GM18507 (cell line): ENCODE measurements around the gene FLT1.

ENCODE experiments used
- DNase-seq: peaks from one replicate; pipeline ENCODE4 v3.0.0; 2011; ENCODE audit warnings: low read depth; ENCODE audit not compliant: insufficient read length; ENCODE audit errors: extremely low spot score
- FAIRE-seq: peaks from 2 replicates; lab custom pipeline; 2011; peaks lifted over from hg19 to GRCh38; lab: Jason Lieb, UNC

Gene FLT1

GRCh38 chr13:28494778-28495537 is at the start of gene FLT1:
Gene FLT1, minus strand, starts transcription at chr13:28495128. Its CDS starts 285 bp downstream, at chr13:28494843.
- no peak for DNase-seq
- no peak for FAIRE-seq

- DNase-seq (no peak), FAIRE-seq (no peak)
Observed at GRCh38 chr13:28544026-28544425, 49.1 kb upstream of the FLT1 start.

GRCh38 chr13:28542804-28543203 is 47.9 kb upstream of the FLT1 start:
- FAIRE-seq (no peak), DNase-seq (no peak)

GRCh38 chr13:28541966-28542365 is 47.0 kb upstream of the FLT1 start:
- DNase-seq = no peak
- FAIRE-seq = no peak

- peak; percentile 63 for FAIRE-seq
- DNase-seq = no peak
Observed at GRCh38 chr13:28540612-28541011, 45.7 kb upstream of the FLT1 start.

GRCh38 chr13:28539625-28540286 is 44.8 kb upstream of the FLT1 start:
- no peak for DNase-seq
- peak; percentile 61 for FAIRE-seq

GRCh38 chr13:28538932-28539331 is 44.0 kb upstream of the FLT1 start:
- DNase-seq (no peak), FAIRE-seq (peak; percentile 9)

- FAIRE-seq (no peak), DNase-seq (no peak)
Observed at GRCh38 chr13:28537171-28537570, 42.2 kb upstream of the FLT1 start.

- DNase-seq (no peak), FAIRE-seq (no peak)
Observed at GRCh38 chr13:28536371-28536770, 41.4 kb upstream of the FLT1 start.

GRCh38 chr13:28535734-28536133 is 40.8 kb upstream of the FLT1 start:
- FAIRE-seq (no peak), DNase-seq (no peak)

GRCh38 chr13:28534801-28535200 is 39.9 kb upstream of the FLT1 start:
- no peak for DNase-seq
- FAIRE-seq = no peak

GRCh38 chr13:28534210-28534609 is 39.3 kb upstream of the FLT1 start:
- no peak for FAIRE-seq

GRCh38 chr13:28533441-28534166 is 38.7 kb upstream of the FLT1 start:
- FAIRE-seq = no peak
- no peak for DNase-seq

More at GRCh38 chr13:28534210-28534609, 39.3 kb upstream of the FLT1 start:
- DNase-seq = no peak

GRCh38 chr13:28533125-28533436 is 38.2 kb upstream of the FLT1 start:
- DNase-seq (no peak), FAIRE-seq (no peak)

GRCh38 chr13:28532388-28533124 is 37.6 kb upstream of the FLT1 start:
- FAIRE-seq = no peak
- no peak for DNase-seq

GRCh38 chr13:28531845-28532387 is 37.0 kb upstream of the FLT1 start:
- no peak for DNase-seq
- no peak for FAIRE-seq

- FAIRE-seq = peak; percentile 71
- DNase-seq = no peak
Observed at GRCh38 chr13:28531077-28531844, 36.3 kb upstream of the FLT1 start.

GRCh38 chr13:28530729-28531076 is 35.8 kb upstream of the FLT1 start:
- DNase-seq = no peak
- FAIRE-seq = peak; percentile 70

GRCh38 chr13:28529836-28530235 is 34.9 kb upstream of the FLT1 start:
- FAIRE-seq (no peak), DNase-seq (no peak)
